NCI-H2196 treated with DMSO at 0.1 percent for 48 hours (cell line): ENCODE measurements around the gene NAGLU.
A peak's percentile ranks its signal among the peaks of the same experiment; 100 is the strongest.

Experiments used
- DNase-seq: peaks from one replicate; lab custom pipeline; 2025; ENCODE audit not compliant: unreplicated experiment; lab: John Stamatoyannopoulos, UW

NAGLU gene

DNA sequence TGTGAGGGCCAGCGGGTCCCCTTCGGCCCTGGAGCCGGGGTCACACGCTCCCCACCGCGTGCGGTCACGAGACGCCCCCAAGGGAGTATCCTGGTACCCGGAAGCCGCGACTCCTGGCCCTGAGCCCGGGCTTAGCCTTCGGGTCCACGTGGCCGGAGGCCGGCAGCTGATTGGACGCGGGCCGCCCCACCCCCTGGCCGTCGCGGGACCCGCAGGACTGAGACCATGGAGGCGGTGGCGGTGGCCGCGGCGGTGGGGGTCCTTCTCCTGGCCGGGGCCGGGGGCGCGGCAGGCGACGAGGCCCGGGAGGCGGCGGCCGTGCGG is at the start of gene NAGLU:
TSS of gene NAGLU (plus strand) at position 194 of the 324 bp plus-strand sequence. CDS start at position 226, 32 bp downstream.
- peak; percentile 19 for DNase-seq

DNA sequence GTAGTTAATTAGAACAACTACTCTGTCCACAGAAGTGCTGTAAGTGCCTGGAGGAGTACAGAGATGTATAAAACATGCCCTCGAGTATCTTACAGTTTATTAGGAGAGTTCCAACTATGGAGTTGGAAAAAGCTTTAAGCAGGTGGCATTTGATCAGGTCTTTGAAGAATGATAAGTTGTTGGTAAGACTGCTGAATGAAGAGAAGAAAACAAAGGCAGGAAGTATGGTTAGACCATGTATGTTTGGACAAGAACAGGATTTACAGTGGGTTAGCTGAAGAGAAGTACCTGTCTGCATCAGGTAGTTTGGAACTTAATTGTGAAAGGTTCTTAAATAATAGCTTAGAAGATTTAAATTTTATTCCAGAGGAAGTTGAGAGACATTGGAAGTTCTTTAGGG is 48.0 kb upstream of the NAGLU start:
- DNase-seq = no peak

DNA sequence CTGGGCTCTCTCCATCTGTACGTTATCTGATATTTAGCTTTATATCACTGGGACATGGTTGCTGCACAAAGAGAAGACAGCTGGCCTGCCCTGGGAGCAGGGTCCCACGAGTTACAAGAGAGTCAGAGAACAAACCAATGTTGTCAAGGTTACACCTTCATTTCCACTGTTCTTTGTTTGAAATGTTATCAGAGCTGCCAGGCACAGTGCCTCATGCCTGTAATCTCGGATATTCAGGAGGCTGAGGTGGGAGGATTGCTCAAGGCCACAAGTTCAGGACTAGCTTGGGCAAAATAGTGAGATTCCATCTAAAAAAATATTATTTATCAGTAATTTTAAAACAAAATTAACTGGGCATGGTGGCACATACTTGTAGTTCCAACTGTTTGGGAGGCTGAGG is 42.7 kb upstream of the NAGLU start:
- DNase-seq = no peak

DNA sequence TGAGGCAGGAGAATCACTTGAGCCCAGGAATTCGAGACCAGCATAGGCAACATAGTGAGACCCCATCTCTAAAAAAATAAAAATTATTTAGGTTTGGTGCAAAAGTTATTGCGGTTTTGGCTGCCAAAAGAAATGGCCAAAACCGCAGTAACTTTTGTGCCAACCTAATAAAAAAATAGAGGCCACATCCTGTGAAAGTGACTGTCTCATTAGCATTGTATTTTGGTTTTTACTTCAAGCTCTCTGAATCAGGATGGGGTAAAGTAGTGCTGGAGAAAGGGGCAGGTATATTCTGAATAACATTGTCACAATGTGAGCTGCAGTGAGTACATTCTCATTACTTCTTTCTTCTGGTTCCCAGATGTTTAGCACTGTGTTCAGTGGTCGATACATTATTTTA is 41.4 kb upstream of the NAGLU start:
- no peak for DNase-seq

DNA sequence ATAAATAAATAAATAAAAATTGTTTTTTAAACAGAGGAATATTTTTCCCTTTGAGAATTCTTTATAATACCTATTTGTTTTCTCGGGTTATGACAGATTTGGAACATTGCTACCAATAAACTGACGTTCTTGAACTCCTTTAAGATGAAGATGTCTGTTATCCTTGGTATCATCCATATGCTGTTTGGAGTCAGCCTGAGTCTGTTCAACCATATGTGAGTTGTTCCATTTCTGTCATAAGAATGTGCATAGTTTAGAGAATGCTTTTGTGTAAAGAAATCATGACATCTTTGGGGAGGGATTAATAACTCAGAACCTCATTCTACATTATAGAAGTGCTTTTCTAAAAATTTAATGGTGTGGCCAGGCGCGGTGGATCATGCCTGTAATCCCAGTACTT is 37.2 kb upstream of the NAGLU start:
- DNase-seq = no peak

DNA sequence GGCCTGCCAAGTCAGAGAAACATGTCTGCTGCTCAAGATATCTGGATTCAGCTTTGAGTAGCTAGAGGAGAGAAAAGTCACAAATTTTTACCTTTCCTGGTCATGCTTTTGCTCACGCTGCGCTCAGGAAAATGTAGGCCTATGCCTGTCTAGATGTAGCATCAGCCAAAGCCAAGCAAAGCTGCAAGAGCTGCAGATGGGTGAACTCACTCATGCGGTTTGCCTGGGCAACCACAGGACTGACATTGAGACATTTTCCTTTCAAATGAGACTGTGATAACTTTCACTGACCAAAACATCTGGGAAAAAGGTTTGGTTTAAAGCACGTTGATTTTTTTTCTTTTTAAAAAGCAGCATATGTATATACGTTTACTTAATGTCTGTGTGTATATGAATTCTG is 34.0 kb upstream of the NAGLU start:
- DNase-seq = no peak

DNA sequence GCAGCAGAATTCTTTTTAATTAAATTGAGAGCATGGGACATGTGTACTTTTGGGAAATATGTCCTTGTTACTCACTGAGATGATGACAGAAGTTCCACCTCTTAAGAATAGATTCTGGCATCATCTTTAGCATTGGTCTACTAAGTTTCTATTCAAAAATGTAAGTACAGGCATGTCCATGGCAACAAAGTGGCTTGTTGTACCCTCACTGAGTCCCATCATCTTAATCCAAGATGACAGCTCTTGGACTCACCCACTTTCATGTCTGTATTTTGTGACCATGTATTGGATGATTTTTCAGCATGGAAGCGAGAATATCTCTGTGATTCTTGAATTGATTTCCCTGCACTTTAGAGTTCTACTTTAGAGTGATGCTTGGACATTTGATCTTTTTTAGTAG is 33.1 kb upstream of the NAGLU start:
- DNase-seq = no peak

DNA sequence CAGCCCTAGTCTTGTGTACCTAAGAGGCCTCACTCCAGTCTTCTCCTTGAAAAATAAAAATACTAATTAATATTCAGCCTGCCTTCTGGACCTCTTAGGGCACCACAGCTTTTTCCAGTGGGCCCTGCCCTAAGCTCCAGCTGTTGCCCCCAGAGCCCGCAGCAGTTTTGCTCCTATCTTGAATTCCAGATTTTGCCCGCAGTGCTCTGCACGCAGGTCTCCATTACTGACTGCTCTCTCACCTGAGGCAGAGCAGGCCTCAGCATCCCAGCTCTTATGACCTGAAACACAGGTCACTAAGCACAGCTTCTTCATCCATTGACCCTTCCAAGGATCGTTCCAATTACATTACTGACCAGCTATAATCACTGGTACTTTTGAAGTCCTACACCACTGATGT is 28.4 kb upstream of the NAGLU start:
- DNase-seq = no peak

DNA sequence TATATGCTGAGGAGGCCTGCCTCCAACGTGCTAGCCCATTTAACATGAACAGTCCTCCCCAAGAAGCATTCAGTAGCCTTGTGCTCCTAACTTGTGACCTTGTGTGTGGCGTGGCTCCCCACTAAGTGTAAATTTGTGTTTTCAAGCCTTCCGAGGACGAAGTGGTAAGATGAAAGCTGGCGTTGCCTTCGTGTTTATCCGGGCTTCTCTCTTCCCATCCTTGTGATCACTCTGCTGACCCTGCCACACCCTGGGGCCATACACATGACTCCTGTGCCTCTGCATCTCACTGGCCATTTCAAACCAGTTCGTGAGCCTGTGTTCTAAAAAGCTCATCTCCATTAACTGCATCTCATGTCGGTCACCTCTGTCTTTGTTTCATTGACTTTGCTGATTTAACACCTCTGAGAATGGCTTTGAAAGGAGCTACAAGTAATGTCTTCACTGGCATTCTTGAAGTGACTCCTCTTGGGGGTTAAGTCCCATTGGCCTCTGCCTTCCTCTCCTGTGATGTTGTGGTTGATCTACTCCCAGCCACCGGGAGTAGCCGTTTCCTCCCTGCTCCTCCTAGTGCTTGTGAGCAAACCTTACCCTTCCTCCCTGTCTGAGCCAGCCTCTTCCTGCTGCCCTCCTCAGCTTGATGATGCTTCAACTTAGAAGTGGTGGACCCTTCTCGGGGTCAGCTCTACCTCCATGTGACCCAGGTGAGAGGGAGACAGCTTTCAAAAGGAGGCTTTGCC is 27.4 kb upstream of the NAGLU start:
- no peak for DNase-seq

DNA sequence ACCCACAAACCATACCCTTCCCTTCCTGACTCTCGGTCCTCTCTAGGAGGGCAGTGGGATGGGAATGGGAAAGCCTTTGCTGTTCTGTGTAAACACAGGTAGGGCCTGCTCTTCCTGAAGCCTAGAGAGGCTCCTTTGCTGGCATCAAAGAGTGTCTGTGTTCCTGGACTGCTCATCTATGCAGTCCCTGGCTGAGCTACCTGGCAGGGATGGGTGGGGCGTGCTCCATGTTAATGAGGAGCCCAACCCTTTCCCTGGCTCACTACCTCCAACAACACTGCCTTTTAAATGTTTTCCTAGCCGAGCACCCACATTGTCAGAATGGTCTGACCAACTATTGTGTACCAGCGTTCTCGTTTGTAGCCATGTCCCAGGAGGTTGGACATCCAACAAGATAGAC is 26.6 kb upstream of the NAGLU start:
- DNase-seq = no peak

DNA sequence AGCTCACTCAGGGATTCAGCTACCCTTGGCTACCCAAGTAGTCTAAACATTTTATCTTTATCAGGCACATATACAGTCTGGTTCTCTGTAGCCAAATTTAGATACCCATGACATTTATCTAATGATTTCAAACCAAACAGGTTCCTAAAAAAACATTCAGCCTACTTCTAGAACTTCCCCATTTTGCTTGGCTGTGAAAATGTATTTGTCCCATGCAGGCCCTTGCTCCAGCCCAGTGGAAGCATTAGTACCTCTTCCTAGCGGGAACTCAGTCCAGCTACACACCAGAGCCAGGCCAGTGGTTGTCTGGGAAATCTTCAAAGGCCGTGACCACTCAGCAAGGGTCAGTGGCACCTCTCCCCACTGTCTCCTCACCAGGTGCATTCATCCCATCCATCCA is 26.2 kb upstream of the NAGLU start:
- no peak for DNase-seq

DNA sequence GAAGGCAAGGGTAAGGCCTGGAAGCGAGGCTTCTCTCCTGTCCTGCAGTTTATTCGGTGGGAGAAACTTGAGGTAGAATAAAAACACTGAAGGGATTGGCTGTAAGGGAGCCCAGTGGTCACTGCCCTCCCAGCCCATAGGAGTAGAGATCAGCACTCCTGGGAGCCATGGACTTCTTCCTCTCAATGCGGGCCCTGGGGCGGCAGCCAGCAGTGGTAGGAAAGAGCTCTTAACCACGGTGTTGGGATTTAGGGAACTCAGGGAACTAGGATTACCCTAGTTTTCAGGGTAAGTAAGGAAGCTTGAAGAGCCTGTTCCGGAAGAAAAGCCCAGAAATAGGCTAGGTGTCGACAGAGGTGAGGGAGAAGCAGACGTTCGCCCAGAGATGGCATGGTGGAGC is 23.8 kb upstream of the NAGLU start:
- no peak for DNase-seq

DNA sequence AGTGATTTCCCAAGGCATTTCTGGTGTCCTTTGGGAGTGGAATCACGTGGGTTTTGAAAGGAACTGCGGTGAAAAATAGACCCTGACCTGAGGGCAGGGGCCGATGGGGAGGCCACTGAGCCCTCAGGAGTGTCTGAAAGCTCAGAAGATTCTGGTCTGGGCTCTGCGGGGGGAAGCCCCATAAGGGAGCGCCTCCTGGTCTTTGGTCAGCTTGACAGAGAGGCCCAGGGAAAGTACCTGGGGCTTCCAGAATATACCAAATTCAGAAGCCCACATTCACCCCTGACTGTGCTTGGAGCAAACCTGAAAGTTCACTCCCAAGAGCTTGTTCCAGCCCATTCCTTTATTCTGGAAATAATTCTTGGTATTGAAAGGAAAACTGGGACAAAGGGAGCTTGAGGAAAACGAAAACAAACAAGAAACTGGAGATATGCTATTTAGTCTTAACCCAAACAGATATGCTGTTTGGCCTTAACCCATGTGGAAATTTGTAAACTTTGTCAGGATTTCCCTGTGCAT is 23.2 kb upstream of the NAGLU start:
- DNase-seq = no peak

DNA sequence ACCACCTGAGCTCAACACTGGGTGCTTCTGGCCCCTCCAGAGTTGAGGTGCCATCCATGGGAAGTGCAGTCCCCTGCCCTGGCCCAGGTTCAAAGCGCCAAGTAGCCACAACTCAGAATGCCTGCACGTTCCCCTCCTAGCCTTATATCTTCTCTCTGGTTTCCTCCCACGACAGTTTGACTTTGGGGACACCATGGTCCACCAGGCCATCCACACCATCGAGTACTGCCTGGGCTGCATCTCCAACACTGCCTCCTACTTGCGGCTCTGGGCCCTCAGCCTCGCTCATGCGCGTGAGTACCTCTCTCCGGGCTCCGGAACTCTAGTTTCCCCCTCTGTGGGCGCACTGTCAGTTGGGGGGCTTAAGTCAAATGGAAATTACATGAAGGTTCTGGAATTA is 22.4 kb upstream of the NAGLU start:
- DNase-seq = no peak

DNA sequence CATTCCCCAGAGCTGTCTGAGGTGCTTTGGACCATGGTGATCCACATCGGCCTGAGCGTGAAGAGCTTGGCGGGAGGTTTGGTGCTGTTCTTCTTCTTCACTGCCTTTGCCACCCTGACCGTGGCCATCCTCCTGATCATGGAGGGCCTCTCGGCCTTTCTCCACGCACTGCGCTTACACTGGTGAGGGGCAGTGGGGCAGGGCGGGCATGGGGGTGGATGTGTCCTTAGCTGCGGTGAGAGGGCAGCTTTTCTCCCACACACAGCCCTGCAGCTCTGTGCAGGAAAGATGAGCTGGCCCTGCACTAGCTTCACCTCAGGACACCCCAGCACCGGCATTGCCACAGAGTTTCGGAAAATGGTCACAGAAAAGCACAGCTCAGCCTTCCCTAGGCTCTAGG is 21.8 kb upstream of the NAGLU start:
- DNase-seq = no peak

DNA sequence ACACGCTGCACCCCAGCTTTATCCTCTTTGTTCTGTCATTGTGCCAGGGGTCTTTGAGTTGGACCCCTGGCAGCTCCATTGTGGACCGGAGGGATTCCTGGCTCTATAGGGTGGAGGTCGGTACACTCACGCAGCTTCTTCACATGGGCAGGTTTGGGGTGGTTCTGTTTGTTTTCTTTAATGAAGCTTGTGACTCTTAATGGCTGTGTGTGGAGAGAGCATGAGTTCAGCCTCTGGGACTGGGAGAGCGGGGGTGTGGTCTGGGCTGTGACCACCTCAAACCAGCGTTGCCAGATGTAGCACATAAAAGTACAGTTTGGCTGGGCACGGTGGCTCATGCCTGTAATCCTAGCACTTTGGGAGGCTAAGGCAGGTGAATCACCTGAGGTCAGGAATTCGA is 21.2 kb upstream of the NAGLU start:
- DNase-seq = no peak

DNA sequence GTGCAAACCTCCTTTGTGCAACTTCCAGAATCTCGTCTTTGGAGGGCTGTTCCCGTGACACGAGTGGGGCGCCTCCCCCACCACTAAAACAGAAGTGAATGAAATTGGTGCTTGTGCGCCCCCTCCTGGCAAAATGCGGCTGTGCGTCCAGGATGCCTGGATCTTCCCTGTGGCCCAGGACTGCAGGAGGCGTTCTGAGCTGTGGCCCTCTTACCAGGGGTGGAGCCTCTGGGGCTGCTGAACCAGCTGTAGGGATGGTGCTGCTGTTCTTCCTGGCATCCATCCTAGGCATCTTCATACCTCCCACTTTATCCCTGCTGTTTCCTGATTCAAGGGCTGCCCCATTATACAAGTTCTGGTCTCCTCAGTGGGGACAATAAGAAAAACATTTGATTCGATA is 18.5 kb upstream of the NAGLU start:
- DNase-seq = peak; percentile 51

DNA sequence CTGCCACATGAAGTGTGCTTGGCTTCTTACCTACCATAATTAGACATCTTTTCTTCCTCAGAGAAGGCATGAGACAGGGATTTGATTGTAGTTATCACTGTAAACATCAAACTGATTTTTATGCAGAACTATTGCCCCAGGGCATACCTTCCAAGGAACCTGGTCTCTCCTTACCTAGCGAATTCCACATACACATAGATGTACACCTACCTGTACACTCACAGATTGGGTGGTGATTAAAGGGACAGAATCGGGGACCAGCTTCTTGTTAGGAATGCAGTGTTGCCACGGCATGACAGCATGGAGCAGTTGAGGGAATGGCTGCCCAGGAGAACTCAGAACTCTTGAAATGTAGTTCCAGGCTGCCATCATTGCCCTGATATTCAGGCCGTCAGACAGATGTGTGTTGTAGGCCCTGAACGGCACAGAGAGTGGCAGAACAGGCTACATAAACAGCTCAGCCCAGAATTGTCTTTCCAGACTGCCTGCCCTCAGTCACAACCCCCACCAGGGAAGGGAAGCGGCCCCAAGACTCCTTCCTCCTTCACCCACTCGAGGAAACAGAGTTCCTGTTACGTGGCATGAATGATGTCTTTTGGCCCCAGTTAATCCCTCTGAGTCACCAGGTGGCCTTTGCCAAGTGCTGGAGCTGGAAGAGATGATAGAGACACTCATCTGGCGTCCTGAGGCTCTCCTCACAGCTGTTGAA is 17.8 kb upstream of the NAGLU start:
- no peak for DNase-seq

DNA sequence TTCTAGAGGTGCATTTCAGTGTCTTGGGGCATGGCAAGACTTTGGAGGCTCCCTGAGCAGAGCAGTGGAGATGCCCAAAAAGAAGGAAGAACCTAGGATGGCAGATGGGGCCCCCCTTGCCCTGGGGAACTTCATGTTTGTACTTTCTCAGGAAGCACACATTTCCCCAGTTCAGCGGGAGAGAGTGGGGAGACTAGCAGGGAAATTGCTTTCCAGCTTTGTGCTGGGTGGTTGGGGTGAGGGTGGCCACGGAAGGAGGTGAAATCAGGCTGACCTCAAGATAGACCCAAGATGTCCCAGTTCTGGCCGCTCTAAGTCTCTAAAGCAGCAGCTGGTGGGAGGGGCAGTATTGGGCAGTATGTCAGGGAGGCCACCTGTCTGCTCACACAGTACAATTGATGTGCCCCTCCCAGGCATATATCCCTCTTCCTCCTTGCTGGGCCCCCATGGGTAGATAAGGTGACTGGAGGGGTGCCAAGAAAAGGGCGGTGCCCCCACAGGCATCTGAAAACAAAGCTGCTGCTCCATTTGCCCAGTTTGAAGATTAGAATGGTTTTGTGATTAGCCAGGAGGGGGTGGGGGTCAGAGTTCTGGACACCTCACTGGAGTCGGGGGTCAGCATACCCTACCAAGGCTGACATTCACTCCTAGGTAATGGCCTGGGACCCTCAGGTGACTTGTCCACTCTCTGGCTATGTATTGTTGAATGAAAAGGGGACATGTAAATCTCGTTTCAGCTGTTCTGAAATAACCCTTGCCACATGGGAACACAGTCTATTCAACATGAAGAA is 17.1 kb upstream of the NAGLU start:
- no peak for DNase-seq

DNA sequence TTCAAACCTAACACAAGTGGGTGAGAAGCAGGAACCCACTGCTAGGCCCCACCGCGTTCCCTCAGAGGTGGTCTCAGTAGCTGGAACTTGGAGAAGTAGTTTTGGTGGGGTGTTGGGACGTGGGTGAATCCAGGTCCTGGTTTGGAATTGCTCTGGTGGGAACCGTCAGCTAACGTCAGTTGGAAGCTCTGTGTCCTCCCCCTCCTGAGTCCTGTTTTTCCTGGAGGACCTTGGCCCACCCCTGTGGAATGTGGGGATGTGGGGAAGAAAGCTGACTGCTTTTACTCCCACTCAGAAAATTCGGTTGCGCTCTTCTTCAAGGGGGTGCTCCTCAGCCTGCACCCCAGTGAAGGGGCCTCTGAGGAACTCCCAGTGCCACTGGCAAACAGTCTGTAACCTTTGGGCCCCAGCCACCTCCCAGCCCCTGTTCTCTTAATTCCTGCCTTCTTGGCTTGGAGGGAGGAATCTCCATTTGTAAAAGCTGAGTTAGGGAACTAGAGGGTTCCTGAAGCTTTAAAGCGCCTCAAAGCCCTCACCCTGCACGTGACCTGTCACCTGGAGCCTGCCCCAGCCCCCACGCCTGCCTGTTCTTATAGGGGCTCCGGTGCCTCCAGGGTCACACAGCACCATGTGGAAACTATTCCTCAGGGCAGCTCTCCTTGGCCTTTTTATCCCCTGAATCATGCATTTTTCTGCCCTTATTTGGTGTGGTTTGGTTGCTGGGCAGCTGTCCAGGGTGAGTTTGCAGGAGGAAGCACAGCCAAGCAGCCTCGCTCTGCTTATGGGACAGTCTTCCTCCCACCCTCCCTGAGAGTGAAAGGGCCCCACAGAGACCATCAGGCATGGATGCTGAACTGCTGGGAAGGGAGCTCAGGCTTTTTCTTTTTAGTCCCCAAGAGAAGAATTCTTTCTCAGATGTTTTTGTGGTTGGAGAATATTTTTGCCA is 16.2 kb upstream of the NAGLU start:
- DNase-seq = no peak

DNA sequence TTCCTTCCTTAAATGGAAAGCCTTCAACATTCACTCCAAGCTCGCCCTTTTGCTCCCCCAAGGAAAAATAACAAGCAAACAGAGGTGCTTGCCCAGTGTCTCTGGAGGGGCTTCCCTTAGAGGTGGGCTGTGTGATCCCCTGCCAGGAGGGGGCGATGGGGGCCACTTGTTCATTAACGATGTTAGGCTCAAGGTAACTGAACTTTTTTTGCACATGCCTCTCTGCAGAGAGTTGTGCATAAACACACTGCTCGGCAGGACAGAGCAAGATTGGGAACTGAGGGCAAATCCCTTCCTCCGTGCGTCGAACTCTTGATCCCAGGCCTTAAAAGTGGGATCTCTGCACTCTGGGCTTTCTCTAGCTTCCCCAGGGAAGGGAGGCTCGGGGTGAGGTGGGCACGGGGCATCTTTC is 15.5 kb upstream of the NAGLU start:
- no peak for DNase-seq
